ENCODE measurements around the gene C1orf115. TPM values are rescaled to one million over a fixed set of nuclear protein-coding genes. Genes with fewer than 3 reads are reported as not detected.

The C1orf115 gene
- total RNA-seq, 1 donor from 2014 or later = 7.5 TPM

DNA sequence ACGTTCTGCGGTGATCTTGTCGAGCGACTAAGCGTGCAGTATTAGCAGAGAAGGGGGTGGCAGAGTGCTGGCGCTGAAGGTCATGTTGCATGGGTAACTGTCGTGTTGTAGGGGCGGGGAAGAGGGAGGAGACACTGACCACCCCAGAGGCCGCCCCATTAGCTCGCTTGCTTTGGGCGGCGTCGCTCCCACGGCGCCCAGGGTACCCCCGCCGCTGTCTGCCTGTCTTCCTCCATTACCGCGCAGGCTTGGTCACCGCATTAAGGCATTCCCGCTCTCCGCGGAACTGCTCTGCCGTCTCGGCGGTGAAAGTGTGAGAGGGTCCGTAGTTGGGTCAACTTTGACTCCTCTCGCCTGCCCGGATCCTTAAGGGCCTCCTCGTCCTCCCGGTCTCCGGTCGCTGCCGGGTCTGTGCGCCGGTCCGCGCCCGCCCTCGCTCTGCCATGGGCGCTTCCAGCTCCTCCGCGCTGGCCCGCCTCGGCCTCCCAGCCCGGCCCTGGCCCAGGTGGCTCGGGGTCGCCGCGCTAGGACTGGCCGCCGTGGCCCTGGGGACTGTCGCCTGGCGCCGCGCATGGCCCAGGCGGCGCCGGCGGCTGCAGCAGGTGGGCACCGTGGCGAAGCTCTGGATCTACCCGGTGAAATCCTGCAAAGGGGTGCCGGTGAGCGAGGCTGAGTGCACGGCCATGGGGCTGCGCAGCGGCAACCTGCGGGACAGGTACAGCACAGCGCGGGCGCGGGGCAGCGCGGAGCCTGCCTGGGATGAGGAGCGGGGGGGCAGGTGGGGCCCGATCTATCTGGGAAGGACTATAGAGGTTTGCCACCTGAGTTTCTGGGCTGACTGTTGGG, 58.1 kb downstream of the C1orf115 start, which contains the start of gene MTARC2:
TSS of gene MTARC2 (plus strand) at position 234 of the 846 bp plus-strand sequence. CDS start at position 444, 210 bp downstream.
- Mint-ChIP-seq H3K9me3 (no peaks in the 10 kb centered on the region), H3K4me3 (peak within 1 kb of the TSS; percentile 93), H3K4me1 (ENCODE audit: unreplicated experiment) (peaks cover 42% of the 10 kb centered on the region), H3K27ac (peak within 1 kb of the TSS; percentile 67), H3K36me3 (no peaks in the 10 kb centered on the region), H3K27me3 (peaks cover 11% of the 10 kb centered on the region)
- DNase-seq (ENCODE audit: extremely low spot score, unreplicated experiment) = peak; percentile 79
- TF ChIP-seq, protein P1, sequence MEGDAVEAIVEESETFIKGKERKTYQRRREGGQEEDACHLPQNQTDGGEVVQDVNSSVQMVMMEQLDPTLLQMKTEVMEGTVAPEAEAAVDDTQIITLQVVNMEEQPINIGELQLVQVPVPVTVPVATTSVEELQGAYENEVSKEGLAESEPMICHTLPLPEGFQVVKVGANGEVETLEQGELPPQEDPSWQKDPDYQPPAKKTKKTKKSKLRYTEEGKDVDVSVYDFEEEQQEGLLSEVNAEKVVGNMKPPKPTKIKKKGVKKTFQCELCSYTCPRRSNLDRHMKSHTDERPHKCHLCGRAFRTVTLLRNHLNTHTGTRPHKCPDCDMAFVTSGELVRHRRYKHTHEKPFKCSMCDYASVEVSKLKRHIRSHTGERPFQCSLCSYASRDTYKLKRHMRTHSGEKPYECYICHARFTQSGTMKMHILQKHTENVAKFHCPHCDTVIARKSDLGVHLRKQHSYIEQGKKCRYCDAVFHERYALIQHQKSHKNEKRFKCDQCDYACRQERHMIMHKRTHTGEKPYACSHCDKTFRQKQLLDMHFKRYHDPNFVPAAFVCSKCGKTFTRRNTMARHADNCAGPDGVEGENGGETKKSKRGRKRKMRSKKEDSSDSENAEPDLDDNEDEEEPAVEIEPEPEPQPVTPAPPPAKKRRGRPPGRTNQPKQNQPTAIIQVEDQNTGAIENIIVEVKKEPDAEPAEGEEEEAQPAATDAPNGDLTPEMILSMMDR (conservative IDR thresholded peaks at IDR 0.05) = no peak

Other genes starting within 250 kb of the C1orf115 start
- gene MARK1, start 162.2 kb upstream of the C1orf115 start, total RNA-seq (ENCODE audit: low replicate concordance) = 10.6 and 14.3 TPM in 2 replicates
- gene MTARC2, start 58.0 kb downstream of the C1orf115 start, total RNA-seq (ENCODE audit: low replicate concordance) = 14.3 and 14.4 TPM in 2 replicates
- 11.3 and 18.0 TPM in 2 replicates for gene MTARC1, start 96.5 kb downstream of the C1orf115 start, total RNA-seq (ENCODE audit: low replicate concordance)
- gene HLX, start 189.1 kb downstream of the C1orf115 start, total RNA-seq (ENCODE audit: low replicate concordance) = 0.64 and 2.3 TPM in 2 replicates

Measured in type B pancreatic cell (in vitro differentiated cells).